HG03097 (cell line): Measurements from ENCODE around the gene SAMD9.
"Not testable (repeated sequence)": the region's sequence is repeated elsewhere in the genome, so short reads cannot be mapped to it uniquely, and the experiment has no call there.

Source experiments
- ATAC-seq: cut with Tn5 transposase; IDR thresholded peaks from one replicate; pipeline ENCODE4 v1.9.1; 2021; ENCODE audit not compliant: unreplicated experiment, low FRiP score

SAMD9 gene

GRCh38 chr7:93117852-93118530, at the start of gene SAMD9:
Gene SAMD9, minus strand, starts transcription at chr7:93117979. Its CDS starts 11,882 bp downstream, at chr7:93106097.
- peak; percentile 100 for ATAC-seq

GRCh38 chr7:93165447-93165846, 47.7 kb upstream of the SAMD9 start:
- peak; percentile 99 for ATAC-seq

- no peak for ATAC-seq
Measured at GRCh38 chr7:93164766-93165165, 47.0 kb upstream of the SAMD9 start.

- ATAC-seq: no peak
Measured at GRCh38 chr7:93161181-93161762, 43.5 kb upstream of the SAMD9 start.

- no peak for ATAC-seq
Measured at GRCh38 chr7:93160410-93160809, 42.6 kb upstream of the SAMD9 start.

GRCh38 chr7:93159490-93159889, 41.7 kb upstream of the SAMD9 start:
- no peak for ATAC-seq

GRCh38 chr7:93156884-93157283, 39.1 kb upstream of the SAMD9 start:
- no peak for ATAC-seq

GRCh38 chr7:93150200-93150835, 32.5 kb upstream of the SAMD9 start:
- ATAC-seq: no peak

- no peak for ATAC-seq
Measured at GRCh38 chr7:93148727-93149126, 30.9 kb upstream of the SAMD9 start.

GRCh38 chr7:93148144-93148543, 30.4 kb upstream of the SAMD9 start, which contains the start of gene SAMD9L:
Gene SAMD9L, minus strand, starts transcription at chr7:93148385. Its CDS starts 12,414 bp downstream, at chr7:93135971.
- no peak for ATAC-seq

GRCh38 chr7:93147363-93147762, 29.6 kb upstream of the SAMD9 start:
- peak; percentile 85 for ATAC-seq

GRCh38 chr7:93146472-93147141, 28.8 kb upstream of the SAMD9 start:
- ATAC-seq: no peak

GRCh38 chr7:93146036-93146435, 28.3 kb upstream of the SAMD9 start:
- no peak for ATAC-seq

- ATAC-seq: no peak
Measured at GRCh38 chr7:93145354-93145753, 27.6 kb upstream of the SAMD9 start.

GRCh38 chr7:93142127-93142526, 24.3 kb upstream of the SAMD9 start:
- ATAC-seq: no peak

- no peak for ATAC-seq
Measured at GRCh38 chr7:93140582-93141191, 22.9 kb upstream of the SAMD9 start.

GRCh38 chr7:93138576-93138975, 20.8 kb upstream of the SAMD9 start:
- no peak for ATAC-seq

GRCh38 chr7:93133005-93133404, 15.2 kb upstream of the SAMD9 start:
- ATAC-seq: no peak

- ATAC-seq: no peak
Measured at GRCh38 chr7:93132216-93132615, 14.4 kb upstream of the SAMD9 start.

GRCh38 chr7:93126954-93127353, 9.2 kb upstream of the SAMD9 start:
- not testable (repeated sequence) for ATAC-seq

- ATAC-seq: not testable (repeated sequence)
Measured at GRCh38 chr7:93123532-93123931, 5.8 kb upstream of the SAMD9 start.
